ENCODE results near the gene PRKAR2A. TPM values are rescaled to one million over a fixed set of nuclear protein-coding genes. Genes with fewer than 3 reads are reported as not detected.
A peak's percentile ranks its signal among the peaks of the same experiment; 100 is the strongest.

The PRKAR2A gene
- total and polyA plus RNA-seq, 4 donors: 12.1 to 28.5 (median 13.9) TPM

GRCh38 chr3:48739955-48740823 lies 107.5 kb downstream of the PRKAR2A start:
- Histone ChIP-seq H3K9me3 (ENCODE audit: control insufficient read depth in 4 of 4, low read length in 3 of 4) (no peaks in the 10 kb centered on the region), H3K27ac (ENCODE audit: low read depth in 1 of 2, low read length in 2 of 2) (peak overlapping the region; percentile 81 to 88), H3K27me3 (ENCODE audit: control insufficient read depth in 4 of 4, insufficient read depth in 4 of 4, low read length in 3 of 4) (no peaks in the 10 kb centered on the region), H3K9ac (ENCODE audit: low read depth in 1 of 2, low read length in 2 of 2) (peak overlapping the region; percentile 22 to 45), H3K4me1 (ENCODE audit: control insufficient read depth in 4 of 4, insufficient read depth in 4 of 4, low read length in 3 of 4) (peaks cover 13 to 31% (median 23%) of the 10 kb centered on the region in 4 donors), H3K36me3 (ENCODE audit: control insufficient read depth in 4 of 4, insufficient read depth in 3 of 4, low read depth in 1 of 4, low read length in 3 of 4) (no peaks in the 10 kb centered on the region), H3K4me3 (ENCODE audit: low read depth in 1 of 3, low read length in 3 of 3) (peak overlapping the region in 2 of 3 donors; percentile 7 to 61)
- TF ChIP-seq TAF1 (conservative IDR thresholded peaks at IDR 0.05) (peak; percentile 57), SP1 (IDR thresholded peaks at IDR 0.05) (peak; percentile 100), NR2F2 (IDR thresholded peaks at IDR 0.05) (peak; percentile 95), RAD21 (IDR thresholded peaks at IDR 0.05) (peak; percentile 78 to 82), EGR1 (IDR thresholded peaks at IDR 0.05; ENCODE audit: low read depth in 2 of 2) (peak in 1 of 2 donors; percentile 48), CTCF (IDR thresholded peaks at IDR 0.05; ENCODE audit: low read depth, low read length, missing input control) (peak; percentile 94), ATF3 (IDR thresholded peaks at IDR 0.05) (peak; percentile 53), ZBTB33 (IDR thresholded peaks at IDR 0.05) (peak; percentile 89), MAX (IDR thresholded peaks at IDR 0.05) (peak; percentile 78), HNF4A (conservative IDR thresholded peaks at IDR 0.05) (peak; percentile 98 to 99), FOXA1 (IDR thresholded peaks at IDR 0.05) (no peak), GABPA (IDR thresholded peaks at IDR 0.05 in 1 of 2, conservative IDR thresholded peaks at IDR 0.05 in 1 of 2) (peak in 1 of 2 donors; percentile 55), YY1 (IDR thresholded peaks at IDR 0.05) (peak; percentile 71), RXRA (IDR thresholded peaks at IDR 0.05) (peak; percentile 90 to 94), JUND (IDR thresholded peaks at IDR 0.05) (peak; percentile 82 to 88), REST (IDR thresholded peaks at IDR 0.05) (peak; percentile 95), FOXA2 (IDR thresholded peaks at IDR 0.05) (peak; percentile 14), HNF4G (IDR thresholded peaks at IDR 0.05) (peak; percentile 98)
- WGBS: 6% methylated on average over 15 of the region's 15 CpGs
- DNase-seq (ENCODE audit: low spot score): peak; percentile 74

Measured in liver (tissue), 9 donors.